ENCODE data around the gene CD248.

The CD248 gene

GRCh38 chr11:66338276-66339161, 21.7 kb upstream of the CD248 start:
- no peak overlapping the region for H3K4me3 ChIP-seq (ENCODE audit: low read depth, low read length)
- ChIA-PET CTCF (interaction anchor here (0.5 to 1.8 kb wide), 2 partner anchors 27 to 231 kb away, joined by 4 to 9 read pairs; no protein-coding TSS in a partner anchor), POLR2A (interaction anchor here (0.9 to 1.7 kb wide), 3 partner anchors 9 to 26 kb away, joined by 3 to 7 read pairs (median 4); partner anchors contain the start of gene B4GAT1)
- no peak overlapping the region for H3K27ac ChIP-seq (ENCODE audit: extremely low read depth, low read depth, low read length)
- H3K9me3 ChIP-seq (ENCODE audit: control insufficient read depth, insufficient read depth, low read depth, low read length) = no peaks in the 10 kb centered on the region
- H3K4me1 ChIP-seq (ENCODE audit: control insufficient read depth, insufficient read depth, low read length) = no peaks in the 10 kb centered on the region
- TF ChIP-seq KLF8 (tag by site-specific recombination; IDR thresholded peaks at IDR 0.05) (no peak), PBX3 (CRISPR knock-in tag; IDR thresholded peaks at IDR 0.05) (no peak), ZNF341 (tag by site-specific recombination; IDR thresholded peaks at IDR 0.05; ENCODE audit: low read depth) (peak; percentile 29), ZNF391 (tag by site-specific recombination; IDR thresholded peaks at IDR 0.05; ENCODE audit: borderline replicate concordance, low read depth) (no peak)
- peaks cover 0 to 62% of the 10 kb centered on the region in 2 experiments; a peak in 2 of 3 replicates for H3K36me3 ChIP-seq (ENCODE audit: control insufficient read depth in 2 of 2, insufficient read depth in 1 of 2, low read length in 2 of 2)

GRCh38 chr11:66337103-66337899, 20.5 kb upstream of the CD248 start:
- H3K9me3 ChIP-seq (ENCODE audit: control insufficient read depth, insufficient read depth, low read depth, low read length) = no peaks in the 10 kb centered on the region
- no peak overlapping the region for H3K27ac ChIP-seq (ENCODE audit: extremely low read depth, low read depth, low read length)
- H3K4me3 ChIP-seq (ENCODE audit: low read depth, low read length) = no peak overlapping the region
- H3K4me1 ChIP-seq (ENCODE audit: control insufficient read depth, insufficient read depth, low read length) = no peaks in the 10 kb centered on the region
- POLR2A ChIA-PET = interaction anchor here (0.6 to 1.3 kb wide), 2 partner anchors 11 to 458 kb away, joined by 5 to 7 read pairs; partner anchors contain the start of gene B4GAT1
- H3K36me3 ChIP-seq (ENCODE audit: control insufficient read depth in 2 of 2, insufficient read depth in 1 of 2, low read length in 2 of 2) = peaks cover 0 to 50% of the 10 kb centered on the region in 2 experiments; a peak in 2 of 3 replicates
- no peak for TF ChIP-seq ZNF175 (tag by site-specific recombination; IDR thresholded peaks at IDR 0.05)
- TF ChIP-seq SCRT2 (tag by site-specific recombination; IDR thresholded peaks at IDR 0.05) = no peak
- TF ChIP-seq ZNF138 (tag by site-specific recombination; IDR thresholded peaks at IDR 0.05; ENCODE audit: borderline replicate concordance) = no peak
- TF ChIP-seq ZNF146 (tag by site-specific recombination; IDR thresholded peaks at IDR 0.05) = no peak
- no peak for TF ChIP-seq KLF7 (tag by site-specific recombination; IDR thresholded peaks at IDR 0.05; ENCODE audit: borderline replicate concordance)
- TF ChIP-seq ZNF654 (tag by site-specific recombination; IDR thresholded peaks at IDR 0.05; ENCODE audit: low read depth) = no peak
- no peak for TF ChIP-seq ZNF677 (tag by site-specific recombination; IDR thresholded peaks at IDR 0.05)
- TF ChIP-seq SALL2 (tag by site-specific recombination; IDR thresholded peaks at IDR 0.05; ENCODE audit: borderline replicate concordance) = no peak
- no peak for TF ChIP-seq KLF1 (tag by site-specific recombination; IDR thresholded peaks at IDR 0.05)
- TF ChIP-seq HOXA7 (CRISPR knock-in tag; IDR thresholded peaks at IDR 0.05; ENCODE audit: borderline replicate concordance) = no peak
- no peak for TF ChIP-seq GFI1B (tag by site-specific recombination; IDR thresholded peaks at IDR 0.05)
- no peak for TF ChIP-seq ZSCAN4 (tag by site-specific recombination; IDR thresholded peaks at IDR 0.05)
- TF ChIP-seq ZIC2 (tag by site-specific recombination; IDR thresholded peaks at IDR 0.05) = peak; percentile 81
- TF ChIP-seq ZNF114 (tag by site-specific recombination; IDR thresholded peaks at IDR 0.05) = no peak
- peak; percentile 51 for TF ChIP-seq ZNF335 (tag by site-specific recombination; conservative IDR thresholded peaks at IDR 0.05)
- CTCF ChIA-PET = interaction anchor here (0.5 to 1.8 kb wide), 2 partner anchors 26 to 343 kb away, joined by 3 to 9 read pairs; no protein-coding TSS in a partner anchor
